ENCODE data around the gene IPO9.

IPO9 gene

DNA sequence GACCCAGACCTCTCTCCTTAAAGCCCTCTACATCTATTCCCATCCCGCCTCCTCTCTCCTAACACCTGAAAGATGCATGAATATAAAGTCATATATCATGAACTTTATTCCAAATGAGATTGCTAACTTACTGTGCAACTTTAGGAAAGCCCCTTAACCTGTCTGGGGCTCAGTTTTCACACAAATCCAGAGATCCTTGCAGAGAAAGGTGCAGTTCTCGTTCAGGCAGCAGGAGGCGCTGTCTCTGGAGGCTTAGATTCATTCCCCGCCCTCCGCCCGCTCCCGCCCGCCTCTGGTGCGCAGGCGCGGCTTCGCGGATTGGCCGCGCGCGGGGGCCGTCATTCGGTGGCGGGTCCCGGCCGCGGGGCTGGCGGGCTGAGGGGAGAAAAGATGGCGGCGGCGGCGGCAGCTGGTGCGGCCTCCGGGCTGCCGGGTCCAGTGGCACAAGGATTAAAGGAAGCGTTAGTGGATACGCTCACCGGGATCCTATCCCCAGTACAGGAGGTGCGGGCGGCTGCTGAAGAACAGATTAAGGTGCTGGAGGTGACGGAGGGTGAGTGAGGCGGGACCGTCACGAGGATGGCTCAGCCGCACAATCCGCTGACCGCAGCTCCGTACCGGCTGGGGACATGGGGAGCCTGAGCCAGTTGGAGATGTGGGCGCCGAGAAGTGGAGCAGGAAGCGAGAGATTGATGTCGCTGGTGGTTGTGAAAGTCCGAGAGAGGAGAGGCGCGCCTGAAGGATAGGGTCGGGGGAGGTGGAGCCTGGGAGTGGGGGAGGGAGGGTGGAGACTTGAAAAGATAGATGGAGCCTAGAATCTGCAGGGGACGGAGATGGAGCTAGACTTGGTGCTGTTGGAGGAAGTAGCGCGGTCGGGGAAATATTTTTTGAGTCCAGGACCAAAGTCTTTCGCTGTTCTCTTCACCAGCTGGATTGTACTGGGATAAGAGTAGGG, at the start of gene IPO9:
IPO9 (plus strand) TSS at position 338 of the 955 bp plus-strand sequence; CDS start at position 391, 53 bp downstream.
- CTCF ChIA-PET, result interaction anchor here (0.9 to 1.6 kb wide), 7 partner anchors 12 to 393 kb away, joined by 3 to 6 read pairs (median 4); no protein-coding TSS in a partner anchor
- Mint-ChIP-seq H3K27me3 (no peaks in the 10 kb centered on the region), H3K9me3 (no peaks in the 10 kb centered on the region), H3K4me1 (peaks cover 48% of the 10 kb centered on the region), H3K4me3 (peak within 1 kb of the TSS; percentile 84), H3K36me3 (peaks cover 3% of the 10 kb centered on the region), H3K27ac (peak within 1 kb of the TSS; percentile 92)
- peak; percentile 96 for DNase-seq

DNA sequence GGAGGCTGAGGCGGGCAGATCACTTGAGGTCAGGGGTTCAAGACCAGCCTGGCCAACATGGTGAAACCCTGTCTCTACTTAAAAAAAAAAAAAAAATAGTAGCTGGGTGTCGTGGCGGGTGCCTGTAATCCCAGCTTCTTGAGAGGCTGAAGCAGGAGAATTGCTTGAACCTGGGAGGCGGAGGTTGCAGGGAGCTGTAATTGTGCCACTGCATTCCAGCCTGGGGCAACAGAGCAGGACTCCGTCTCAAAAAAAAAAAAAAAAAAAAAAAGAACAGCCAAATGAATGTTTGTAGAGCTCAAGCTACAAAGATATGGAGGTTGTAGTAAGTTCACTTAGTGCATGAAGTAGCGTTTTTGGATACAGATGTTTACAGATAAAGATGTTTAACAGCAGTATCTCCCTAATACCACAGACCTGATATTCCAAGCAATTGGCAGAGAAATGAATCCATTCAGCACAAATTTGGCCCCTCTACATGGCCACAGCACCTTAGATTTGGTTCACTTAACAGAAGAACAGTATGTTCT, 49.5 kb upstream of the IPO9 start:
- Mint-ChIP-seq H3K4me3 (no peak overlapping the region), H3K9me3 (no peaks in the 10 kb centered on the region), H3K4me1 (no peaks in the 10 kb centered on the region), H3K27ac (no peak overlapping the region), H3K27me3 (peaks cover 3% of the 10 kb centered on the region), H3K36me3 (no peaks in the 10 kb centered on the region)
- CTCF ChIA-PET, result interaction anchor here (0.6 kb wide), 1 partner anchor 303 kb away, joined by 3 read pairs; no protein-coding TSS in a partner anchor
- DNase-seq, result no peak

DNA sequence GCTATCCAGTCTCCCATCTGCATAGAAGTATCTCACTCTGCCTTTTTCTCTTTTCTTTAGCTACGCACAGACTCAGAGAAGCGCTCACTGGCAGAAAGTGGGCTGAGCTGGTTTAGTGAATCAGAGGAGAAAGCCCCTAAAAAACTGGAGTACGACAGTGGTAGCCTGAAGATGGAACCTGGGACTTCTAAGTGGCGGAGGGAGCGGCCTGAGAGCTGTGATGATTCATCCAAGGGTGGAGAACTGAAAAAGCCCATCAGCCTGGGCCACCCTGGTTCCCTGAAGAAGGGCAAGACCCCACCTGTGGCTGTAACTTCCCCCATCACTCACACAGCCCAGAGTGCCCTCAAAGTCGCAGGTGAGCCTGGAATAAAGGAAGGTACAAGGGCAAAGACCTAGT, 48.0 kb upstream of the IPO9 start:
- no peaks in the 10 kb centered on the region for H3K9me3 Mint-ChIP-seq
- H3K27ac Mint-ChIP-seq, result no peak overlapping the region
- peaks cover 3% of the 10 kb centered on the region for H3K27me3 Mint-ChIP-seq
- H3K4me1 Mint-ChIP-seq, result no peaks in the 10 kb centered on the region
- no peaks in the 10 kb centered on the region for H3K36me3 Mint-ChIP-seq
- H3K4me3 Mint-ChIP-seq, result no peak overlapping the region
- DNase-seq, result no peak
- CTCF ChIA-PET, result interaction anchor here (0.7 kb wide), 1 partner anchor 14 kb away, joined by 4 read pairs; no protein-coding TSS in a partner anchor

DNA sequence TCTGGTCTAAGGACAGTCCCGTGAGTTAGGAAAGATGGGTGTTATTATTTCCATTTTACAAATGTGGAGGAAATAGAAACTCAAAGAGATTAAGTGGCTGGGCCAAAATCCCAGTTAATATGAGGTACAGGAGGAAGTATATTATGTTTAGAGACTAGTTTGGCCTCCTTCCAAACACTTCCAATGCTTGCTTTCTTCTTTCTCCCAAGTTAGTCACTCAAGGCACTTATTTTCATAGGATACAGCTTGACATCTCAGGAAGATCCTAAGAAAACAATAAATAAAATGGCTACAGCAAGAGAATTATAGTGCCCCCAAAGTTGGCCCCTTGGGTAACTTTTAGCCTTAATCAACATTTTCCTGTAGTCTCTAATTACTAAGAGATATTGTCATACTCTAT, 47.5 kb upstream of the IPO9 start:
- H3K4me3 Mint-ChIP-seq, result no peak overlapping the region
- CTCF ChIA-PET, result interaction anchor here (1.0 kb wide), 1 partner anchor 11 kb away, joined by 3 read pairs; no protein-coding TSS in a partner anchor
- no peak for DNase-seq

DNA sequence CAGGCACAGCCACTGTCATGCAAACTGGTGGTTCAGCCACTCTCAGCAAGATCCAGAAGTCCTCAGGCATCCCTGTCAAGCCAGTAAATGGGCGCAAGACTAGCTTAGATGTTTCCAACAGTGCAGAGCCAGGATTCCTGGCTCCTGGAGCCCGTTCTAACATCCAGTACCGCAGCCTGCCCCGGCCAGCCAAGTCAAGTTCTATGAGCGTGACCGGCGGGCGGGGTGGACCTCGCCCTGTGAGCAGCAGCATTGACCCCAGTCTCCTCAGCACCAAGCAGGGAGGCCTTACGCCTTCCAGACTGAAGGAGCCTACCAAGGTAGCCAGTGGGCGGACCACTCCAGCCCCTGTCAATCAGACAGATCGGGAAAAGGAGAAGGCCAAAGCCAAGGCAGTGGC, 46.6 kb upstream of the IPO9 start:
- no peak for DNase-seq
- H3K27ac Mint-ChIP-seq, result no peak overlapping the region
- peaks cover 3% of the 10 kb centered on the region for H3K27me3 Mint-ChIP-seq
- no peaks in the 10 kb centered on the region for H3K9me3 Mint-ChIP-seq
- no peaks in the 10 kb centered on the region for H3K36me3 Mint-ChIP-seq
- H3K4me1 Mint-ChIP-seq, result no peaks in the 10 kb centered on the region
- no peak overlapping the region for H3K4me3 Mint-ChIP-seq
- CTCF ChIA-PET, result interaction anchor here (1.0 to 3.3 kb wide), 2 partner anchors 10 to 11 kb away, joined by 3 to 13 read pairs; no protein-coding TSS in a partner anchor

More for the DNA sequence above, 47.5 kb upstream of the IPO9 start:
- Mint-ChIP-seq H3K27ac (no peak overlapping the region), H3K27me3 (peaks cover 3% of the 10 kb centered on the region), H3K4me1 (no peaks in the 10 kb centered on the region), H3K36me3 (no peaks in the 10 kb centered on the region), H3K9me3 (no peaks in the 10 kb centered on the region)

DNA sequence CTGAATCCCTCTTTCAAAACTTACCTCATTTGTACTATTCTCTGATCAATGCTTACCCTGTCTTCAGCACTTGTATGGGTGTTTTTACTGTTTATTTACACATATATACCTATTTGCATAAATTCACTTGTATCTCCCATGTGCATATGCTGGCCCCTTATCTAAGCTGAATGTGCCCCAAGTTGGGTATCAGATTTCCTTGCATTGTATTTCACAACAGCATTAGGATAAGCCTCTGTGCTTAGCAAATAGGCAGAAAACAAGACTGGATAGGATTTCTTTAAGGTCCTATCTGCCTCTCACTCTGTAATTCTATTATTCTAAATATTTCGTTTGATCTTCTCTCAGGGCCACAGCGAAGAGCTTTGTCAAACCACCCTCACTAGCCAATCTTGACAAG, 45.9 kb upstream of the IPO9 start:
- Mint-ChIP-seq H3K27ac (no peak overlapping the region), H3K36me3 (no peaks in the 10 kb centered on the region), H3K4me3 (no peak overlapping the region), H3K9me3 (no peaks in the 10 kb centered on the region), H3K4me1 (no peaks in the 10 kb centered on the region), H3K27me3 (peaks cover 3% of the 10 kb centered on the region)
- CTCF ChIA-PET, result interaction anchor here (3.3 kb wide), 1 partner anchor 11 kb away, joined by 13 read pairs; no protein-coding TSS in a partner anchor
- no peak for DNase-seq

DNA sequence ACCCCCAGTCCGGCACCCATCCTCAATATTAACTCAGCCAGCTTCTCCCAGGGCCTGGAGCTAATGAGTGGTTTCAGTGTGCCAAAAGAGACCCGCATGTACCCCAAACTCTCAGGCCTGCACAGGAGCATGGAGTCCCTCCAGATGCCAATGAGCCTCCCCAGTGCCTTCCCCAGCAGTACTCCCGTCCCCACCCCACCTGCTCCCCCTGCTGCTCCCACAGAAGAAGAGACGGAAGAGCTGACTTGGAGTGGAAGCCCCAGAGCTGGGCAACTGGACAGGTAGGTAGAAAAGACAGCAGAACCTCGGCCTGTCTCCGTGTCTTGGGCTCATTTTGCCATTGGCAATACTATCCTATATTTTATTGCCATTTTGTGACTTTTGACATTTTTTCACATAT, 45.4 kb upstream of the IPO9 start:
- DNase-seq, result no peak
- H3K4me3 Mint-ChIP-seq, result no peak overlapping the region
- H3K27ac Mint-ChIP-seq, result no peak overlapping the region
- H3K4me1 Mint-ChIP-seq, result no peaks in the 10 kb centered on the region
- H3K36me3 Mint-ChIP-seq, result no peaks in the 10 kb centered on the region
- no peaks in the 10 kb centered on the region for H3K9me3 Mint-ChIP-seq
- peaks cover 8% of the 10 kb centered on the region for H3K27me3 Mint-ChIP-seq
- CTCF ChIA-PET, result interaction anchor here (1.2 to 3.3 kb wide), 2 partner anchors 10 to 74 kb away, joined by 5 to 13 read pairs; no protein-coding TSS in a partner anchor

DNA sequence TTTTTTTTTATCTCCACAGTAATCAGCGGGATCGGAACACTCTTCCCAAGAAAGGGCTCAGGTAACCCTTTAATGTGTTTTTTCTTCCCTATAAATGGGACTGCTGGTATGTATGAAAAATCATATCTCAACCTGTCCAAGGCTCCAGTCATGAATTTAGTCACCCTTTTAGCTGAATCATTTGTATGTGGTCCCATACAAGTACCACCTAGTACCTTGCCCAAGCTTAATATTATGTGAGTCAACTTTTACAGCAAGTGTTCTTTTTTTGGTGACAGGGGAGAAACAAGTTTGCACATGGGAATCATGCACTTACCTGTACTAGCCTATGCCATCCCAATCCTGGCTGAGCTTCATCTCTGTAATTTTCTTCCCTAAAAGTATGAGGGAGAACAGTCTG, 43.7 kb upstream of the IPO9 start:
- no peak overlapping the region for H3K4me3 Mint-ChIP-seq
- no peaks in the 10 kb centered on the region for H3K36me3 Mint-ChIP-seq
- CTCF ChIA-PET, result interaction anchor here (1.0 to 12.5 kb wide), 3 partner anchors 8 to 110 kb away, joined by 3 to 250 read pairs (median 13); no protein-coding TSS in a partner anchor
- DNase-seq, result no peak
- no peak overlapping the region for H3K27ac Mint-ChIP-seq
- H3K27me3 Mint-ChIP-seq, result peaks cover 8% of the 10 kb centered on the region
- H3K9me3 Mint-ChIP-seq, result no peaks in the 10 kb centered on the region
- H3K4me1 Mint-ChIP-seq, result peaks cover 2% of the 10 kb centered on the region

DNA sequence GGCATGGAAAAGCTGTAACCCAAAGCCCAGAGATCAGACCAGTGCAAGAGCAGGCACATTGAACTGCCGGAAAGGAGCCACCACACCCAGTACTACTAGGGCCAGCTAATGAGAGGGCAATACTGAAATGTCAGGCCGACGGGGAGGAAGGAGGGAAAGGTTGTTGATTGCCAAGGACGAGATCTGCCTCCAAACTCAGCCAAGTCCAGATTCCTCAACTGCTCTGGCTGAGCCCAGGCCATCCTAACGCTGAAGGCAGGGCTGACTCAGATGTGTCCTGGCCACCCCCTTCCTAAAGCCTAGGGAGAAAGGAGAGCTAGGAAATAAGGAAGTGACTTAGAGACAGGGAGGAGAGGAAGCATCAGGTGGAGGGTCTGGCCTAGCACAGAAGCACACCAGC, 42.1 kb upstream of the IPO9 start:
- Mint-ChIP-seq H3K27ac (no peak overlapping the region), H3K36me3 (no peaks in the 10 kb centered on the region), H3K9me3 (no peaks in the 10 kb centered on the region), H3K4me3 (no peak overlapping the region), H3K27me3 (peaks cover 11% of the 10 kb centered on the region), H3K4me1 (peaks cover 15% of the 10 kb centered on the region)
- no peak for DNase-seq
- CTCF ChIA-PET, result interaction anchor here (12.5 kb wide), 1 partner anchor 78 kb away, joined by 250 read pairs; no protein-coding TSS in a partner anchor

DNA sequence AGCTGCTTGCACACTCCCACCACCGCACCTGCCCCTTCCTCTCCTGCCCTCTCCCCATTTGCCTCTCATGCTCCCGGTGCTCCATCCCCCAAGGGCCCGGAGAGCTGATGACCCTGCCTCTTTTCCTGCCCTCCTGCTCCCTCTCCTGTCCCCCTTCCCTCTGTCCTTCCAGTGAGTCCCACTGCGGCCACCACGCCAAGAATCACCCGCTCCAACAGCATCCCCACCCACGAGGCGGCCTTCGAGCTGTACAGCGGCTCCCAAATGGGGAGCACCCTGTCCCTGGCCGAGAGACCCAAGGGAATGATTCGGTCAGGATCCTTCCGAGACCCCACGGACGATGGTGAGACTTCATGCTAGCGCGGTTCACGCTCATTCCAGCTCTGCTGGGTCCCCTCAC, 40.7 kb upstream of the IPO9 start:
- DNase-seq, result no peak
- CTCF ChIA-PET, result interaction anchor here (1.5 to 12.5 kb wide), 2 partner anchors 30 to 80 kb away, joined by 3 to 250 read pairs; no protein-coding TSS in a partner anchor
- Mint-ChIP-seq H3K27ac (no peak overlapping the region), H3K4me3 (no peak overlapping the region), H3K36me3 (no peaks in the 10 kb centered on the region), H3K27me3 (peaks cover 11% of the 10 kb centered on the region), H3K4me1 (peaks cover 24% of the 10 kb centered on the region), H3K9me3 (no peaks in the 10 kb centered on the region)

DNA sequence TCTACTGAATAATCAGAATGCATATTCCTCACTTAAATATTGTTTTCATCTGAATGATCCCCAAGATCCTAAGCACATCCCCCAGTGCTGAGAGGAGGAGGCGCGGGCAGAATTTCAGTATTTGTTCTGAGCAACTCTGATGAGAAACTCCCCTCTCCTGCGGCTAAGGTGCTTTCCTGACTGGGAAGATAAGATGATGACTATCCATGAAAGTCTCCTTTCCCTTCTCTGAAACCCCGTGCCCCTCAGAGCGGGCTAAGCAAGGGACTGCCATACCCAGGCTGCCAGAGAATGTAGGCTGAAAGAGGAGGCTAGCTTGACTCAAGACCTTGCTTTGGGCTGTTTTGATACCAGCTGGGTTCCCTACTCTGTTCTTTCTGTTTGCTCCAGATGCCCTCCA, 39.7 kb upstream of the IPO9 start:
- CTCF ChIA-PET, result interaction anchor here (12.5 kb wide), 1 partner anchor 81 kb away, joined by 250 read pairs; no protein-coding TSS in a partner anchor
- no peak overlapping the region for H3K27ac Mint-ChIP-seq

DNA sequence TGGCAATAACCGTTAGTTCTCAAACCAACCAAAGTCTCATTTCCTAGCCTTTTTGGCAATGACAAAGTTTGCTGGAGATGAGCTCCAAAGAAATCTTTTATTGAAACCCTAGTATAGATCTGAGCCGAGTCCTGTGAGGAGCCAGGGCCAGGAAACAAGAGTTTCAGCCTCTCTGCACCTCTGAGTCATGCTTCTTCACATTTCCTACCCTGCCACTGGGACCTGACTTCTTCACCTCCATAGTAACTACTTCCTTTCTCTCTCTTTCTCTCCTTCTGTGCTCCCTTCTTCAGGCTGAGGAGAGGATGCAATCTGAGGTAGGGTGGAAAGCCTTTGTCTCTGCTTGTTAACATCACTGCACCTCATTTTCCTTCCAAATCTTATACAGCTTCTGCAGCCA, 38.7 kb upstream of the IPO9 start:
- DNase-seq, result no peak
- no peak overlapping the region for H3K4me3 Mint-ChIP-seq
- H3K27ac Mint-ChIP-seq, result no peak overlapping the region
- peaks cover 11% of the 10 kb centered on the region for H3K27me3 Mint-ChIP-seq
- CTCF ChIA-PET, result interaction anchor here (12.5 kb wide), 1 partner anchor 82 kb away, joined by 250 read pairs; no protein-coding TSS in a partner anchor
- H3K4me1 Mint-ChIP-seq, result peaks cover 24% of the 10 kb centered on the region
- H3K36me3 Mint-ChIP-seq, result no peaks in the 10 kb centered on the region
- no peaks in the 10 kb centered on the region for H3K9me3 Mint-ChIP-seq

More for the DNA sequence above, 39.7 kb upstream of the IPO9 start:
- DNase-seq, result no peak
- Mint-ChIP-seq H3K4me3 (no peak overlapping the region), H3K4me1 (peaks cover 24% of the 10 kb centered on the region), H3K9me3 (no peaks in the 10 kb centered on the region), H3K27me3 (peaks cover 11% of the 10 kb centered on the region), H3K36me3 (no peaks in the 10 kb centered on the region)

DNA sequence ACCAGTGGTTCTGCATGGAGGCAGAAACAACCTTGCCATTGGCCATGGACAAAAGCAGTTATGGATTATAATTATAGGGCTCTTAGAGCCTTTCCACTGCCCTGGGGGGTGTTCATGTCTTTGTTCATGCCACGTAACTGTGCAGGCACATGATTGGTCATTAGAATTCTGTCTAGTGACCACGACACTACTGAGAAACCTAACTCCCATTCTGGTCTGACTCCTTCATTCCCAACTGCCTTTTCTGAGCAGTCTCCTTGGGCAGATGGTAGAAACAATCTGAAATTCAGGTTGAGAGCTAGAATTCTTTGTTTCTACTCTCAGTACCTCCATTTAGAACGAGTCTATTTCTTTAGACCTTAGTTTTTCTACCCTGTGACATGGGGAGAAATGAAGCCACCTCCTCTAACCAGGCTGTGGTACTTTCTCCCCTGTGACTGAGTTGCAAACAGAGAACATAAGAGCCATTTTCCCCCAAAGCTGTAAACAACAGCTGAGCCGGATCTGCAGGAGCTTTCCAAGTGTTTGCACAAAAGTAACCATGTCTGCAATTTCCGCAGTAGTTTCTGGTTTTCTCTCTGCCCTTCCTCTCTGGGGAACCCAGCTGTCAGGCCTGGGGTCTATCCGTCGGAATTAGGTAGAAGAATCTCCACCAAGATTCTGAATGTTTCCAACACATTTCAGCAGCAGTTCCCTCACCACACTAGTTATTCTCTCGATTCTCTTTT, 37.7 kb upstream of the IPO9 start:
- H3K4me3 Mint-ChIP-seq, result no peak overlapping the region
- no peak for DNase-seq

More for the DNA sequence above, 37.7 kb upstream of the IPO9 start:
- Mint-ChIP-seq H3K9me3 (no peaks in the 10 kb centered on the region), H3K4me1 (peaks cover 24% of the 10 kb centered on the region), H3K27me3 (peaks cover 11% of the 10 kb centered on the region), H3K36me3 (no peaks in the 10 kb centered on the region), H3K27ac (no peak overlapping the region)
- CTCF ChIA-PET, result interaction anchor here (1.1 to 12.5 kb wide), 4 partner anchors 30 to 260 kb away, joined by 3 to 250 read pairs (median 4); no protein-coding TSS in a partner anchor

Measured in activated naive CD4-positive, alpha-beta T cell treated with anti-CD3 and anti-CD28 coated beads, Interleukin-2, amount 10 ng/mL, durations not matched to agents 7 days and 5 days (primary cell).